Frontal cortex (tissue), 4 donors: ENCODE data around the gene ADCY2. TPM values are rescaled to one million over a fixed set of nuclear protein-coding genes. Genes with fewer than 3 reads are reported as not detected.

Source experiments
- DNase-seq, 2 donors: peaks; one replicate each; pipeline ENCODE4 v3.0.0; 2012; ENCODE audit warnings: low spot score in 2 of 2
- FAIRE-seq: peaks from 2 replicates; lab custom pipeline; 2012; peaks lifted over from hg19 to GRCh38; lab: Jason Lieb, UNC
- total RNA-seq: library from RNA; depleted of rRNA; stranded (reverse); fragments of >200 nt; gene quantifications from one replicate; pipeline ENCODE4 v1.2.3, GENCODE V29; 2014
- donor health status: control.
- donor health status: control.
- donor health status: control.

ADCY2 gene
- total RNA-seq, 1 donor from 2014 or later, result 20.4 TPM

- FAIRE-seq (no peak), DNase-seq (peak in 1 of 2 donors; percentile 6)
These were observed 180.2 kb downstream of the ADCY2 start for GRCh38 chr5:7576023-7576715.

GRCh38 chr5:7577381-7577780 lies 181.4 kb downstream of the ADCY2 start:
- no peak for DNase-seq
- no peak for FAIRE-seq

GRCh38 chr5:7578071-7578470 lies 182.1 kb downstream of the ADCY2 start:
- FAIRE-seq, result no peak
- no peak for DNase-seq

- FAIRE-seq (no peak), DNase-seq (no peak)
These were observed 188.8 kb downstream of the ADCY2 start for GRCh38 chr5:7584749-7585148.

GRCh38 chr5:7585807-7586206 lies 189.9 kb downstream of the ADCY2 start:
- DNase-seq, result no peak
- FAIRE-seq, result no peak

GRCh38 chr5:7586480-7586879 lies 190.5 kb downstream of the ADCY2 start:
- DNase-seq (no peak), FAIRE-seq (no peak)

GRCh38 chr5:7589800-7590199 lies 193.9 kb downstream of the ADCY2 start:
- FAIRE-seq (no peak), DNase-seq (no peak)

GRCh38 chr5:7592910-7593309 lies 197.0 kb downstream of the ADCY2 start:
- DNase-seq, result no peak
- FAIRE-seq, result no peak

GRCh38 chr5:7597059-7597642 lies 201.2 kb downstream of the ADCY2 start:
- no peak for FAIRE-seq
- no peak for DNase-seq

- FAIRE-seq, result no peak
- DNase-seq, result no peak
These were observed 211.0 kb downstream of the ADCY2 start for GRCh38 chr5:7606840-7607465.

GRCh38 chr5:7608772-7609171 lies 212.8 kb downstream of the ADCY2 start:
- DNase-seq (no peak), FAIRE-seq (no peak)

- DNase-seq, result no peak
These were observed 213.8 kb downstream of the ADCY2 start for GRCh38 chr5:7609726-7610125.

GRCh38 chr5:7610531-7611177 lies 214.7 kb downstream of the ADCY2 start:
- no peak for FAIRE-seq
- no peak for DNase-seq

More at GRCh38 chr5:7609726-7610125, 213.8 kb downstream of the ADCY2 start:
- no peak for FAIRE-seq

- FAIRE-seq (no peak), DNase-seq (no peak)
These were observed 215.6 kb downstream of the ADCY2 start for GRCh38 chr5:7611518-7611917.

- no peak for DNase-seq
- no peak for FAIRE-seq
These were observed 219.7 kb downstream of the ADCY2 start for GRCh38 chr5:7615566-7616061.

- FAIRE-seq, result no peak
- DNase-seq, result no peak
These were observed 221.0 kb downstream of the ADCY2 start for GRCh38 chr5:7616897-7617296.

GRCh38 chr5:7622498-7622897 lies 226.6 kb downstream of the ADCY2 start:
- DNase-seq (no peak), FAIRE-seq (no peak)

- DNase-seq (no peak), FAIRE-seq (no peak)
These were observed 229.8 kb downstream of the ADCY2 start for GRCh38 chr5:7625740-7626139.

GRCh38 chr5:7628248-7628647 lies 232.3 kb downstream of the ADCY2 start:
- FAIRE-seq (no peak), DNase-seq (no peak)

- FAIRE-seq (no peak), DNase-seq (no peak)
These were observed 232.9 kb downstream of the ADCY2 start for GRCh38 chr5:7628820-7629219.

GRCh38 chr5:7629561-7629960 lies 233.6 kb downstream of the ADCY2 start:
- FAIRE-seq, result no peak
- DNase-seq, result no peak
